OCI-LY7 (cell line): Measurements from ENCODE around the gene CTBS. TPM values are rescaled to one million over a fixed set of nuclear protein-coding genes. Genes with fewer than 3 reads are reported as not detected.

ENCODE experiments used
- BruUV-seq: library from RNA; stranded (reverse); fragments of 400-500 nt; replicated peaks from 2 replicates; lab custom pipeline; 2021; lab: Mats Ljungman, UMichigan
- CTCF ChIA-PET: fragments of 300-600 bp; sonication (Branson Sonifier 250); formaldehyde crosslinking; loops from one replicate; lab custom pipeline; 2022; ENCODE audit warnings: antibody characterized with exemption; ENCODE audit not compliant: unreplicated experiment; lab: Charles Lee
- POLR2A ChIA-PET: fragments of 300-600 bp; sonication (Branson Sonifier 250); formaldehyde crosslinking; loops from one replicate; lab custom pipeline; 2022; ENCODE audit warnings: antibody characterized with exemption; lab: Charles Lee
- DNase-seq: peaks from one replicate; pipeline ENCODE4 v3.0.0-alpha.2; 2015; ENCODE audit warnings: low spot score
- H2AFZ ChIP-seq: fragments of 200-600 bp; sonication (generic), shearing (Covaris generic); 2 replicates; pipeline ENCODE4 v1.6.1; 2014; ENCODE audit warnings: mild to moderate bottlenecking, antibody characterized with exemption, low read length, moderate library complexity
- H3K27ac ChIP-seq: fragments of 200-600 bp; sonication (generic); 2 replicates; pipeline ENCODE4 v1.5.1; 2014; ENCODE audit warnings: mixed run types, low read depth, mild to moderate bottlenecking, moderate library complexity, low read length, inconsistent platforms; ENCODE audit not compliant: poor library complexity, severe bottlenecking
- H3K36me3 ChIP-seq: fragments of 200-600 bp; sonication (generic); 2 replicates; pipeline ENCODE4 v1.6.1; 2014; ENCODE audit warnings: mild to moderate bottlenecking, antibody characterized with exemption, low read length, moderate library complexity, mixed read lengths; ENCODE audit not compliant: insufficient read depth
- H3K4me1 ChIP-seq: fragments of 200-600 bp; sonication (generic); 2 replicates; pipeline ENCODE4 v1.5.1; 2014; ENCODE audit warnings: mild to moderate bottlenecking, low read length; ENCODE audit not compliant: insufficient read depth, poor library complexity, severe bottlenecking
- H3K4me2 ChIP-seq: fragments of 200-600 bp; sonication (generic); 2 replicates; pipeline ENCODE4 v1.6.1; 2014; ENCODE audit warnings: mild to moderate bottlenecking, low read length
- H3K4me3 ChIP-seq: fragments of 200-600 bp; sonication (generic); 2 replicates; pipeline ENCODE4 v1.5.1; 2014; ENCODE audit warnings: mild to moderate bottlenecking, low read depth, low read length; ENCODE audit not compliant: poor library complexity, severe bottlenecking
- H3K79me2 ChIP-seq: fragments of 200-600 bp; sonication (generic); 2 replicates; pipeline ENCODE4 v1.6.1; 2016; ENCODE audit warnings: low read depth, mild to moderate bottlenecking, low read length, moderate library complexity, mixed read lengths; ENCODE audit not compliant: insufficient read depth
- H3K9me2 ChIP-seq: fragments of 200-600 bp; sonication (generic); 2 replicates; pipeline ENCODE4 v1.6.1; 2016; ENCODE audit warnings: mild to moderate bottlenecking, low read length, mixed read lengths; ENCODE audit not compliant: insufficient read depth
- H3K9me3 ChIP-seq: fragments of 200-600 bp; sonication (generic); 2 replicates; pipeline ENCODE4 v1.6.1; 2014; ENCODE audit warnings: mild to moderate bottlenecking, mixed run types, low read length, mixed read lengths
- H4K20me1 ChIP-seq: fragments of 200-600 bp; sonication (generic); 2 replicates; pipeline ENCODE4 v1.6.1; 2014; ENCODE audit warnings: mild to moderate bottlenecking, antibody characterized with exemption, low read length, moderate library complexity, mixed read lengths; ENCODE audit not compliant: insufficient read depth
- CTCF ChIP-seq: fragments of 200-600 bp; sonication (generic); conservative IDR thresholded peaks from 2 replicates; pipeline ENCODE4 v1.5.1; 2014; ENCODE audit warnings: mild to moderate bottlenecking, antibody characterized with exemption, low read length, moderate library complexity, mixed read lengths
- EZH2phosphoT487 ChIP-seq: fragments of 200-600 bp; sonication (generic); IDR thresholded peaks from 2 replicates; pipeline ENCODE4 v1.6.1; 2018; ENCODE audit warnings: low read depth, borderline replicate concordance, mild to moderate bottlenecking, mixed run types, antibody characterized with exemption, low read length, moderate library complexity, mixed read lengths
- intact Hi-C: fragments of 100-400 bp; cut with micrococcal nuclease; formaldehyde crosslinking; loops from one replicate; pipeline ENCODE4 v1.10.0; 2022; ENCODE audit not compliant: unreplicated experiment
- total RNA-seq, 2 experiments: library from RNA; depleted of rRNA in 1 of 2; stranded (reverse); fragments of >200 nt in 1 of 2; shearing (Covaris generic) in 1 of 2; gene quantifications; 2 replicates each; pipeline ENCODE4 v1.2.3, GENCODE V29; 2014 to 2022

CTBS gene
- total RNA-seq, 2 experiments from 2014 or later = 4.5 to 9.3 TPM

- Histone ChIP-seq H3K79me2 (no peaks in the 10 kb centered on the region), H3K4me1 (peaks cover 9% of the 10 kb centered on the region), H3K9me3 (no peaks in the 10 kb centered on the region), H3K4me3 (peak overlapping the region; percentile 73), H3K4me2 (peak overlapping the region; percentile 73), H2AFZ (peak overlapping the region; percentile 73), H4K20me1 (no peaks in the 10 kb centered on the region), H3K36me3 (no peaks in the 10 kb centered on the region), H3K9me2 (no peaks in the 10 kb centered on the region), H3K27ac (peak overlapping the region; percentile 38)
- TF ChIP-seq EZH2phosphoT487 = no peak
- TF ChIP-seq CTCF = peak; percentile 100
- no TSS peak for BruUV-seq
- DNase-seq = peak; percentile 87
- ChIA-PET CTCF (interaction anchor here (0.7 to 0.8 kb wide), 2 partner anchors 316 to 477 kb away, joined by 3 read pairs; partner anchors contain the start of gene PRKACB), POLR2A (interaction anchor here (0.5 to 1.5 kb wide), 3 partner anchors 76 to 477 kb away, joined by 3 read pairs; partner anchors contain the start of gene PRKACB)
- intact Hi-C loops = loop anchor here (1.0 to 2.0 kb wide), 6 partner anchors 47 to 480 kb away; partner anchors contain the start of genes CTBS and SSX2IP
Measured at GRCh38 chr1:84620720-84621313, 46.6 kb upstream of the CTBS start.

- H3K9me3 ChIP-seq = no peaks in the 10 kb centered on the region
Measured at GRCh38 chr1:84619383-84620102, 45.3 kb upstream of the CTBS start.

More at GRCh38 chr1:84619383-84620102, 45.3 kb upstream of the CTBS start:
- no peaks in the 10 kb centered on the region for H3K79me2 ChIP-seq
- no peak for DNase-seq
- no peaks in the 10 kb centered on the region for H3K9me2 ChIP-seq
- no peak overlapping the region for H3K27ac ChIP-seq
- ChIA-PET CTCF (no interaction called here), POLR2A (interaction anchor here (1.0 kb wide), 1 partner anchor 44 kb away, joined by 3 read pairs; no protein-coding TSS in a partner anchor)
- no TSS peak for BruUV-seq
- H4K20me1 ChIP-seq = no peaks in the 10 kb centered on the region
- H3K4me2 ChIP-seq = no peak overlapping the region
- H3K4me3 ChIP-seq = no peak overlapping the region
- intact Hi-C loops = loop anchor here (1.0 to 2.0 kb wide), 6 partner anchors 21 to 177 kb away; partner anchors contain the start of genes CTBS and SSX2IP
- H3K36me3 ChIP-seq = no peaks in the 10 kb centered on the region
- TF ChIP-seq CTCF = no peak
- no peak for TF ChIP-seq EZH2phosphoT487
- H3K4me1 ChIP-seq = peaks cover 9% of the 10 kb centered on the region
- H2AFZ ChIP-seq = peak overlapping the region; percentile 76
